Mucosa of rectum (tissue), 2 donors: ENCODE data around the gene LCOR.
"Not testable (repeated sequence)": the region's sequence is repeated elsewhere in the genome, so short reads cannot be mapped to it uniquely, and the experiment has no call there.

Source experiments
- H3K27ac ChIP-seq, 2 donors: one replicate each; pipeline ENCODE4 v1.7.0; 2013; ENCODE audit warnings: inconsistent platforms in 2 of 2, low read depth in 2 of 2, low read length in 2 of 2
- H3K27me3 ChIP-seq, 2 donors: one replicate each; pipeline ENCODE4 v1.7.0; 2013; ENCODE audit warnings: low read length in 2 of 2; ENCODE audit not compliant: control insufficient read depth in 2 of 2, insufficient read depth in 2 of 2
- H3K36me3 ChIP-seq, 2 donors: one replicate each; pipeline ENCODE4 v1.7.0; 2013; ENCODE audit warnings: low read length in 2 of 2; ENCODE audit not compliant: control insufficient read depth in 2 of 2, insufficient read depth in 2 of 2
- H3K4me1 ChIP-seq, 2 donors: one replicate each; pipeline ENCODE4 v1.7.0; 2013; ENCODE audit warnings: low read length in 2 of 2, mild to moderate bottlenecking in 1 of 2; ENCODE audit not compliant: control insufficient read depth in 2 of 2, insufficient read depth in 2 of 2
- H3K4me3 ChIP-seq, 2 donors: one replicate each; pipeline ENCODE4 v1.7.0; 2013; ENCODE audit warnings: low read length in 2 of 2
- H3K9ac ChIP-seq, 2 donors: one replicate each; pipeline ENCODE4 v1.7.0; 2013; ENCODE audit warnings: low read length in 2 of 2, low read depth in 1 of 2, mild to moderate bottlenecking in 1 of 2
- H3K9me3 ChIP-seq, 2 donors: one replicate each; pipeline ENCODE4 v1.7.0; 2013; ENCODE audit warnings: low read length in 2 of 2; ENCODE audit not compliant: control insufficient read depth in 2 of 2
- donor health status: healthy.
- donor health status: Normal muscosa, but diverticular disease.

LCOR gene

DNA sequence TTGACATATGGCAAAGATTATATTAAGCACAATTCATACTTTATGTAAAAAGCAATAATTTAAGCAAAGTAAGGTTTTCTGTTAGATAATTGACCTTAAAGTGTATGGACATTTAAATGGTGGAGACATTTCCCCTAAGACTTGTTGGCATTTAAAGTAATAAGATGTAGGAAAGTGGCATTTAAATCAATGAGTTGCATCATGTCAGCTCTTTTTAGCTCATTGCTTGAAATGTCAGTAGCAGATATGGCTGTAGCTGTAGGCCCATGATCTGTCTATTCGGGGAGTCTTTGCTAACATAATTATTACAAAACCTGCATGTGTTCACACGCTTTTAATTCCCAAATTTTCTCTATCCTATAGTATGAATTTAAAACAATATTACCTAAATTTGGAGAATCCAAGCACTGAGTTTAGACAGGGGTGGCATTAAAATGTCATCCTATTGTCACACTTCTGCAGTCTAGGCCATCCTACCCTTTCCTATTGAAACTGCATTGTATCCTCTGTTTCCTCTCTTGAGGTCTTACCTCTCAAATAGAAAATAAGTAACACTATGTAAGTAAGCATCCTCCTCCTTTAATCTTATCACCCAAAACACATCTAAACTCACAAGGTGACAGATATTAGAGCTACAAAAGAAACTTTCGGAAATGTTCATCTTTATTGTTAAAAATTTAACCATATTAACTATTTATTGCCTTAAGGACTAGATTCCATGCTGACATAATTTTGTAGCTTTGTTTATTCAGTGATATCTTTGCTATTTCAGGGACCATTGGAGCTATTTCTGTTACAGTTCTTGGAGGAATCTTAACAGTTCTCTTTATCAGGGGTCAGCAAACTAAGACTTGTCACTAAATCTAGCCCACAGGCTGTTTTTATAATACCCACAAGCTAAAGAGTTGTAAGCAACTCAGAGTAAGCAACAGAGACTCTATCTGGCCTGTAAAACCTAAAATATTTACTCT is 91.2 kb downstream of the LCOR start:
- H3K27ac ChIP-seq, result no peak overlapping the region
- no peaks in the 10 kb centered on the region for H3K36me3 ChIP-seq
- H3K4me1 ChIP-seq, result no peaks in the 10 kb centered on the region
- H3K9ac ChIP-seq, result no peak overlapping the region
- H3K27me3 ChIP-seq, result no peaks in the 10 kb centered on the region
- no peaks in the 10 kb centered on the region for H3K9me3 ChIP-seq
- no peak overlapping the region for H3K4me3 ChIP-seq

DNA sequence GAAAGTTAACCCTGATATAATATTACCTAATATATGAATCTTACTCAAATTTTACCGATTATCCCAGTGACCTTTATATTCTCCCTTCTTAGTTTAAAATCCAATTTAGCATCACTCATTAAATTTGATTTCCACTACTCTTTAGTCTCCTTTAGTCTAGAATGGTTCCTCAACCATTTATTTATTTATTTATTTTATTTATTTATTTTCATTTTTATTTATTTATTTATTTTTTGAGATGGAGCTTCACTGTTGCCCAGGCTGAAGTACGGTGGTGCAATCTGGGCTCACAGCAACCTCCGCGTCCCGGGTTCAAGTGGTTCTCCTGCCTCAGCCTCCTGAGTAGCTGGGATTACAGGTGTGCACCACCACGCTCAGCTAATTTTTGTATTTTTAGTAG is 92.8 kb downstream of the LCOR start:
- Histone ChIP-seq H3K27ac (no peak overlapping the region), H3K4me1 (no peaks in the 10 kb centered on the region), H3K9me3 (no peaks in the 10 kb centered on the region), H3K9ac (no peak overlapping the region), H3K4me3 (no peak overlapping the region), H3K36me3 (no peaks in the 10 kb centered on the region), H3K27me3 (no peaks in the 10 kb centered on the region)

DNA sequence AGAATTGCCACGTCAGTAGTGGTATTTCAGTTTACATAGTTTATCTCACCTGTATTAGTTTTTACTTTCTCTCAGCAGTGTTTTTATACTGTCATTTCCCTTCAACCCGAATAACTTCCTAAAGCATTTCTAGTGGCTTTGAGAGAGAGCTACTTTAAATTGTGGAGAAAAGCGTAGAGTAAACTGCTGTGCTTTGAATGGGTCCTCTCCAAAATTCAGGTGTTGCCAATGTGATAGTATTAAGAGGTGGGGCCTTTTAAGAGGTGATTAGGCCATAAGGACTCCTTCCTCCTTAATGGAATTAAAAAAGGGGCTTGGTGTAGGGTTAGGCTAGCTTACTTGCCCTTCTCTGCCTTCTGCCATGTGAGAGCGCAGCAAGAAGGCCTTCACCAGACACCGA is 98.4 kb downstream of the LCOR start:
- no peaks in the 10 kb centered on the region for H3K9me3 ChIP-seq
- H3K4me1 ChIP-seq, result no peaks in the 10 kb centered on the region
- no peak overlapping the region for H3K27ac ChIP-seq
- peaks cover 0 to 2% of the 10 kb centered on the region in 2 donors for H3K36me3 ChIP-seq
- no peak overlapping the region for H3K9ac ChIP-seq
- H3K27me3 ChIP-seq, result no peaks in the 10 kb centered on the region
- H3K4me3 ChIP-seq, result no peak overlapping the region

DNA sequence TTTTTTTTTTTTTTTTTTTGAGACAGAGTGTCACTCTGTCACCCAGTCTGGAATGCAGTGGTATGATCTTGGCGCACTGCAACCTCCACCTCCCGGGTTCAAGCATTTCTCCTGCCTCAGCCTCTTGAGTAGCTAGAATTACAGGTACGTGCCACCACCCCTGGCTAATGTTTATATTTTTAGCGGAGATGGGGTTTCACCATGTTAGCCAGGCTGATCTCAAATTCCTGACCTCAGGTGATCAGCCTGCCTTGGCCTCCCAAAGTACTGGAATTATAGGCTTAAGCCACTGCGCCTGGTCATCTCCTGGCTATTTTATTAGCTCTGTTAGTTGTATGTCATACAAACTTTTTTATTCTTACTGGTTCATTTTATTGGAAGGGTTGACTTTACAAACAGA is 103.0 kb downstream of the LCOR start:
- Histone ChIP-seq H3K9me3 (no peaks in the 10 kb centered on the region), H3K36me3 (peaks cover 0 to 6% of the 10 kb centered on the region in 2 donors), H3K27ac (no peak overlapping the region), H3K9ac (no peak overlapping the region), H3K4me3 (no peak overlapping the region), H3K27me3 (no peaks in the 10 kb centered on the region), H3K4me1 (no peaks in the 10 kb centered on the region)

DNA sequence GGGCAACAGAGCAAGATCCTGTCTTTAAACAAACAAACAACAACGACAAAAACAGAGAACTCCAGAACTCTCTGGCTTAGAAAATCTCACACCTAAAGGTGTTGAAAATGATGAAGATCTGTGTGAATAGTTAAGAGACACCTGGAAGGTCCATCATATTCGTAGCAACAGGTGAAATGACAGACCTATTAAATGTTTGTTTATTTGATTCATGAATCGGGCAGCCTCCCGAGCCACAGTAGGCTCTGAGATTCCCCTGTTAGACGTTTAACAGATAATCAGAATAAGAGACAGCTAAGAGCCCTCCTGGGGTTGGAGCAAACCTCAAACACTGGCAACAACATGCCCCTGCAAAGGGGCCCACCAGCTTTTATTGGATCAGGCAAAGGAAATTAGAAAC is 103.7 kb downstream of the LCOR start:
- H3K27me3 ChIP-seq, result no peaks in the 10 kb centered on the region
- H3K9me3 ChIP-seq, result no peaks in the 10 kb centered on the region
- peaks cover 0 to 6% of the 10 kb centered on the region in 2 donors for H3K36me3 ChIP-seq
- H3K27ac ChIP-seq, result no peak overlapping the region
- no peak overlapping the region for H3K4me3 ChIP-seq
- no peak overlapping the region for H3K9ac ChIP-seq
- no peaks in the 10 kb centered on the region for H3K4me1 ChIP-seq

DNA sequence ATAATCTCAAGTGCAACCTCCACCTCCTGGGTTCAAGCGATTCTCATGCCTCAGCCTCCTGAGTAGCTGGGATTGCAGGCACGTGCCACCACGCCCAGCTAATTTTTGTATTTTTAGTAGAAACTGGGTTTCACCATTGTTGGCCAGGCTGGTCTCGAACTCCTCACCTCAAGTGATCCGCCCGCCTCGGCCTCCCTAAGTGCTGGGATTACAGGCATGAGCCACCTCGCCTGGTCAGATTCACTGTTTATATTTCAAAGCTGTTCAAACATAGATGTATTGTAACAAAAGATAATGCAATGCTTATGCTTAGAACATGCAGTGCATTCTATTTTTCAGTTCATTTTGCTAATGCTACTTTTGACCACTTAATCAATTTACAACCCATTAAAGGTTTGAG is 111.1 kb downstream of the LCOR start:
- H3K9ac ChIP-seq, H3K27me3 ChIP-seq, H3K4me1 ChIP-seq, H3K4me3 ChIP-seq, H3K9me3 ChIP-seq, H3K27ac ChIP-seq, H3K36me3 ChIP-seq: not testable (repeated sequence)

DNA sequence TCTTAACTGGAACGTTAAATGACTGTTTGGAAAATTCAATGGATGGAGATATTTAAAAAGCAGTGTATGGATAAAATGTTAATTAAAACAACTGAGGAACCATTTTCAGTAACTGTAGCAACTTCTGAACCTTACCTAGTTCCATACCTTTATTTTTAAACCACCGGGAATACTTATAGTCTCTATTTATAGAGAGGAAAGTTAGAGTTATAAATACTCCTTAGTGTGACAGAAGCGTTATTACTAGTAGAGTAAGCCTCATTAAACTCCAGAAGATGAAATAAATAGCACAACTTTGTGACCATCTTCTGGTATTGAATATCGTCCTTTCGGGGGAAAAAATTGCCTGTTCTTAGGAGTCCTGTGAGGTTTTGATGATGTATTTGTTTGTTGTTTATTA is 114.9 kb downstream of the LCOR start:
- no peaks in the 10 kb centered on the region for H3K9me3 ChIP-seq
- H3K27ac ChIP-seq, result no peak overlapping the region
- no peaks in the 10 kb centered on the region for H3K27me3 ChIP-seq
- peaks cover 11% of the 10 kb centered on the region in 2 donors for H3K36me3 ChIP-seq
- H3K4me1 ChIP-seq, result no peaks in the 10 kb centered on the region
- H3K4me3 ChIP-seq, result no peak overlapping the region
- no peak overlapping the region for H3K9ac ChIP-seq

DNA sequence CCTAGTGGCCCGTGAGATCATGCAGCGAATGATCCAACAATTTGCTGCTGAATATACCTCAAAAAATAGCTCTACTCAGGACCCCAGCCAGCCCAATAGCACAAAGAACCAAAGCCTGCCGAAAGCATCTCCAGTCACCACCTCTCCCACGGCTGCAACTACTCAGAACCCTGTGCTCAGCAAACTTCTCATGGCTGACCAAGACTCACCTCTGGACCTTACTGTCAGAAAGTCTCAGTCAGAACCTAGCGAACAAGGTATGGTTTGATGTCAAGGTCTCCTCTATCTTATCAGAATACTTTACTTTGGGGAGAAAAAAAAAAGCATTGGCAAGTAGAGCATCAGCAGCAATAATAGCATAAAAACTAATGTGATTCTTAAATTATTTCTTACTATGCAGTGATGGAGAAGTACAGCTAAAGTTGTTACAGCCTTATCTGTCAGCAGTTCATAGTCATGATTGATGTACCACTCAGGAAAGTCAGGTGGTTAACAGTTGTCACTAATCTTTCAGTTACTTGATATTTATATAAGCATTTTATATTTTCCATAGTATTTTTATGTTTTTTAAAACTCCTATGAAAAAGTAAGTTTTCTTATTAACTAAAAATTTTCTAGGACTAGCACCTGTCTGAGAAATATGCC is 117.1 kb downstream of the LCOR start:
- H3K9ac ChIP-seq, result no peak overlapping the region
- H3K27ac ChIP-seq, result no peak overlapping the region
- no peaks in the 10 kb centered on the region for H3K9me3 ChIP-seq

DNA sequence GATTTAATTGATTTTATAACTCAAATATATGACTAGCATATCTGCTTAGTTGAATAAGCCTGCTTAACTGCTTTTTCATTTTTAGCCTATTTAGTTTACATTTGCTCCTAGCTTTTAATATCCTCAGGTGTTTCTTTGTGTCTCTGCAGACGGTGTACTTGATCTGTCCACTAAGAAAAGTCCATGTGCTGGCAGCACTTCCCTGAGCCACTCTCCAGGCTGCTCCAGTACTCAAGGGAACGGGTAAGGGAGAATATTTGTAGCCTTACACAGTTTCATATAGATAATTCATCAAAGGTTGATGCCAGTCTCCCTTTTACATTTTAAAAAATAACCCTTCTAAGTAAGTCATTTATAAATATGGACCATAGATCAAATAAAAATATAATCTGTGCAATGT is 119.9 kb downstream of the LCOR start:
- no peak overlapping the region for H3K27ac ChIP-seq
- peaks cover 31 to 45% of the 10 kb centered on the region in 2 donors for H3K36me3 ChIP-seq
- no peaks in the 10 kb centered on the region for H3K27me3 ChIP-seq
- no peaks in the 10 kb centered on the region for H3K9me3 ChIP-seq
- no peak overlapping the region for H3K4me3 ChIP-seq
- no peak overlapping the region for H3K9ac ChIP-seq
- no peaks in the 10 kb centered on the region for H3K4me1 ChIP-seq

More for the DNA sequence above, 117.1 kb downstream of the LCOR start:
- Histone ChIP-seq H3K4me3 (no peak overlapping the region), H3K36me3 (peaks cover 18 to 25% of the 10 kb centered on the region in 2 donors), H3K4me1 (no peaks in the 10 kb centered on the region), H3K27me3 (no peaks in the 10 kb centered on the region)

- Histone ChIP-seq H3K4me1 (no peaks in the 10 kb centered on the region), H3K9me3 (no peaks in the 10 kb centered on the region), H3K36me3 (peaks cover 35 to 40% of the 10 kb centered on the region in 2 donors), H3K9ac (no peak overlapping the region), H3K27ac (no peak overlapping the region), H3K27me3 (no peaks in the 10 kb centered on the region), H3K4me3 (no peak overlapping the region)
These were observed 123.7 kb downstream of the LCOR start for GRCh38 chr10:96955794-96956193.
